Midbrain (tissue), 1 donor: ENCODE data around the gene ACTL8.

Experiments
- DNase-seq: peaks from one replicate; lab custom pipeline; 2025; lab: John Stamatoyannopoulos, UW

Gene ACTL8

GRCh38 chr1:17875882-17876280 lies 120.7 kb downstream of the ACTL8 start:
- no peak for DNase-seq
